Neutrophil (primary cell): ENCODE data around the gene PPM1L.

Experiments used
- H3K27ac ChIP-seq: fragments of 200-600 bp; sonication (generic); 2 replicates; pipeline ENCODE4 v1.5.1; 2016; ENCODE audit warnings: mild to moderate bottlenecking, moderate library complexity
- H3K27me3 ChIP-seq: fragments of 200-600 bp; sonication (generic); 2 replicates; pipeline ENCODE4 v1.6.0; 2016; ENCODE audit warnings: mild to moderate bottlenecking
- H3K36me3 ChIP-seq: fragments of 200-600 bp; sonication (generic); 2 replicates; pipeline ENCODE4 v1.5.1; 2017
- H3K4me1 ChIP-seq, 2 experiments: fragments of 200-600 bp in 1 of 2; sonication (generic) in 1 of 2; 1 replicate in 1 of 2; 2 replicates in 1 of 2; pipeline versions ENCODE4 v1.5.1 to v1.6.1; 2013 to 2016; ENCODE audit warnings: low read depth in 1 of 2, low read length in 1 of 2, mild to moderate bottlenecking in 1 of 2, moderate library complexity in 1 of 2; ENCODE audit not compliant: control insufficient read depth in 1 of 2, insufficient read depth in 1 of 2
- H3K4me3 ChIP-seq, 2 experiments: fragments of 200-600 bp in 1 of 2; sonication (generic) in 1 of 2; 1 replicate in 1 of 2; 2 replicates in 1 of 2; pipeline ENCODE4 v1.5.1; 2013 to 2016; ENCODE audit warnings: low read depth in 1 of 2, low read length in 1 of 2, mild to moderate bottlenecking in 1 of 2, moderate library complexity in 1 of 2
- H3K9me3 ChIP-seq: fragments of 200-600 bp; sonication (generic); 2 replicates; pipeline ENCODE4 v1.5.1; 2016
- TF ChIP-seq, protein P1 (sequence below): fragments of 200-600 bp; sonication (generic); IDR thresholded peaks from 2 replicates; pipeline ENCODE4 v1.5.1; 2016; ENCODE audit warnings: antibody characterized with exemption

Gene PPM1L

GRCh38 chr3:160768031-160768430 lies 12.0 kb downstream of the PPM1L start:
- no peak overlapping the region for H3K4me3 ChIP-seq
- H3K9me3 ChIP-seq, result no peaks in the 10 kb centered on the region
- H3K4me1 ChIP-seq, result no peaks in the 10 kb centered on the region
- TF ChIP-seq, protein P1, sequence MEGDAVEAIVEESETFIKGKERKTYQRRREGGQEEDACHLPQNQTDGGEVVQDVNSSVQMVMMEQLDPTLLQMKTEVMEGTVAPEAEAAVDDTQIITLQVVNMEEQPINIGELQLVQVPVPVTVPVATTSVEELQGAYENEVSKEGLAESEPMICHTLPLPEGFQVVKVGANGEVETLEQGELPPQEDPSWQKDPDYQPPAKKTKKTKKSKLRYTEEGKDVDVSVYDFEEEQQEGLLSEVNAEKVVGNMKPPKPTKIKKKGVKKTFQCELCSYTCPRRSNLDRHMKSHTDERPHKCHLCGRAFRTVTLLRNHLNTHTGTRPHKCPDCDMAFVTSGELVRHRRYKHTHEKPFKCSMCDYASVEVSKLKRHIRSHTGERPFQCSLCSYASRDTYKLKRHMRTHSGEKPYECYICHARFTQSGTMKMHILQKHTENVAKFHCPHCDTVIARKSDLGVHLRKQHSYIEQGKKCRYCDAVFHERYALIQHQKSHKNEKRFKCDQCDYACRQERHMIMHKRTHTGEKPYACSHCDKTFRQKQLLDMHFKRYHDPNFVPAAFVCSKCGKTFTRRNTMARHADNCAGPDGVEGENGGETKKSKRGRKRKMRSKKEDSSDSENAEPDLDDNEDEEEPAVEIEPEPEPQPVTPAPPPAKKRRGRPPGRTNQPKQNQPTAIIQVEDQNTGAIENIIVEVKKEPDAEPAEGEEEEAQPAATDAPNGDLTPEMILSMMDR, result no peak
- H3K27ac ChIP-seq, result no peak overlapping the region
- H3K36me3 ChIP-seq, result no peaks in the 10 kb centered on the region
- H3K27me3 ChIP-seq, result no peaks in the 10 kb centered on the region

- no peaks in the 10 kb centered on the region for H3K36me3 ChIP-seq
- no peak overlapping the region for H3K27ac ChIP-seq
- no peaks in the 10 kb centered on the region for H3K9me3 ChIP-seq
- H3K4me1 ChIP-seq, result no peaks in the 10 kb centered on the region
- no peak overlapping the region for H3K4me3 ChIP-seq
- H3K27me3 ChIP-seq, result no peaks in the 10 kb centered on the region
- TF ChIP-seq, protein P1, result no peak
These were observed 12.9 kb downstream of the PPM1L start for GRCh38 chr3:160768918-160769317.

DNA sequence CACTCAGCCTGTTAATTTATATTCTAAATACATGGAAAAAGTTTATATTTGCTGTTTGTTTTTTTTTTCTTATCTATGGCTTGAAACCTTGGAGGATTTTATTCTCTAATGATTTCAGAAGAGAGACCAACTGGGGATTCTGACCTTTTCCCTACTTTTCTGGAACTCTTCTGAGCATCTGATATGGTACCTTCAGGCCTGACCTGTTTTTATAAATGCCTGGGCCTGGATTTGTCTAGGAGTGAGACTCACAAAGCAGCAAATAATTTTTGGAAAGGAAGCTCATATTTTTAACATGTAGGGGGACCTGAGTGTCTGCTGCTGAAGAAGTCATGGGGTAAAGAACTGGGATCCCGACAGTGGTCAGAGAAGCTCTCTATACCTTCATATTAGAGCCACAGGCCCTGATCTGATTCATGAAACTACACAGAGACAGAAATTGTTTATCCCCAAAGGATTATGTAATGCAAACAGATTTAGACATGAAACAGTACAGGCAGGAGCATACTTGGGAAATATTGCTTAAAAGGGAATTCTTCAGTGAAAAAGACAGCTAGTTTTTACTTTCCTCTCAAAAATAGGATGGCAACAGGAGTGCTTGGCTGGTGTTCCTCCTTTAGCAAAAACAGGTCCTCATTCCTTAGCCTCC lies 15.9 kb downstream of the PPM1L start:
- TF ChIP-seq, protein P1, result no peak
- no peaks in the 10 kb centered on the region for H3K4me1 ChIP-seq
- no peaks in the 10 kb centered on the region for H3K27me3 ChIP-seq
- no peak overlapping the region for H3K4me3 ChIP-seq
- H3K36me3 ChIP-seq, result no peaks in the 10 kb centered on the region
- H3K9me3 ChIP-seq, result no peaks in the 10 kb centered on the region
- H3K27ac ChIP-seq, result no peak overlapping the region

DNA sequence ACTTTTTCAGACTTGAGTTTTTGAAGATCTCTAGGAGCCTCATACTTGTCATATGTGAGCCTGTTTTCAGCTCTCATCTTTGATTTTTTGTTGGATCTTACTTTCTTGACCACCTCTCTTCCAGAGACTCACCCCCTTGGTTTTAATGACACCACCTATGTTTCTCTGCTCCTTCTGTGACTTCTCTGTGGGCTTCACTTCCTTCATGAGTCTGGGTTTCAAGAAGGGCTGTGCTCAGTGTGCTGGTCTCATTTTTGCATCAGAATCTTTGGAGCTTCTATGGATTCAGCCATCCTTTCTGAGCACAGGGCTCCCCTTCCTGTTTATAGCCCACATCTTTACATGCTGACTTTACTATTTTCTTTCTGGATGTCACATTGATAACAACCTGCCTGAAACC lies 17.7 kb downstream of the PPM1L start:
- TF ChIP-seq, protein P1, result no peak
- H3K27ac ChIP-seq, result no peak overlapping the region
- H3K27me3 ChIP-seq, result no peaks in the 10 kb centered on the region
- H3K4me3 ChIP-seq, result no peak overlapping the region
- no peaks in the 10 kb centered on the region for H3K9me3 ChIP-seq
- no peaks in the 10 kb centered on the region for H3K36me3 ChIP-seq
- H3K4me1 ChIP-seq, result no peaks in the 10 kb centered on the region

DNA sequence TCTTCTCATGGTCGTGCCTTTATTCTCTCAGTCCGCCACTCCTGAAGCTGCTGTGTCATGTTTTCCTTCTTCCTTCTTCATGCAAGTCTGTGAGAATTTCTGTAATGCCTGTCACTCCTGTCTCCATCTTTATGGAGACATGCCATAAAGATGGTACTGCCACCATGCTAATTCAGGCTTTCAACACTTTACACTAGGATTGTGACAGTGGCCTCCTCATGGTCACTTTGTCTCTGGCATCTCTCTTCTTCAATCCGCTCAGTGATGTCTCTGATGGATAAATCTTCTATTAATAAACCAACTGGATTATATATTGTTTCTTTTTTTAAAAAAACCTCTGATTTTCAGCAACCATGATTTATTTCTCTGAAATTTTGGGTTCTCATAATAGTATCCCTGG lies 18.1 kb downstream of the PPM1L start:
- no peak overlapping the region for H3K27ac ChIP-seq
- H3K9me3 ChIP-seq, result no peaks in the 10 kb centered on the region
- no peaks in the 10 kb centered on the region for H3K27me3 ChIP-seq
- H3K4me1 ChIP-seq, result no peaks in the 10 kb centered on the region
- no peak overlapping the region for H3K4me3 ChIP-seq
- no peaks in the 10 kb centered on the region for H3K36me3 ChIP-seq
- TF ChIP-seq, protein P1, result no peak
